ENCODE measurements around the gene KCTD1.

The KCTD1 gene

GRCh38 chr18:26548415-26549262, at the start of gene KCTD1:
KCTD1 (minus strand) TSS chr18:26548553; CDS start chr18:26548536, 17 bp downstream.
- peak; percentile 80 to 83 for DNase-seq

GRCh38 chr18:26593365-26594320, 45.3 kb upstream of the KCTD1 start:
- no peak for DNase-seq

- no peak for DNase-seq
Measured at GRCh38 chr18:26584745-26585144, 36.4 kb upstream of the KCTD1 start.

GRCh38 chr18:26579941-26580618, 31.7 kb upstream of the KCTD1 start:
- DNase-seq: no peak

GRCh38 chr18:26575865-26576217, 27.5 kb upstream of the KCTD1 start:
- DNase-seq: no peak

- DNase-seq: peak; percentile 20 to 23
Measured at GRCh38 chr18:26574958-26575864, 26.9 kb upstream of the KCTD1 start.

- no peak for DNase-seq
Measured at GRCh38 chr18:26568926-26569665, 20.7 kb upstream of the KCTD1 start.

GRCh38 chr18:26568513-26568912, 20.2 kb upstream of the KCTD1 start:
- no peak for DNase-seq

GRCh38 chr18:26566874-26567555, 18.7 kb upstream of the KCTD1 start:
- no peak for DNase-seq

- no peak for DNase-seq
Measured at GRCh38 chr18:26565514-26565913, 17.2 kb upstream of the KCTD1 start.

GRCh38 chr18:26563024-26563423, 14.7 kb upstream of the KCTD1 start:
- no peak for DNase-seq

GRCh38 chr18:26562568-26562967, 14.2 kb upstream of the KCTD1 start:
- DNase-seq: no peak

- DNase-seq: no peak
Measured at GRCh38 chr18:26561769-26562168, 13.4 kb upstream of the KCTD1 start.

- DNase-seq: no peak
Measured at GRCh38 chr18:26556573-26556972, 8.2 kb upstream of the KCTD1 start.

GRCh38 chr18:26555804-26556553, 7.6 kb upstream of the KCTD1 start:
- DNase-seq: no peak

- no peak for DNase-seq
Measured at GRCh38 chr18:26553943-26554342, 5.6 kb upstream of the KCTD1 start.

GRCh38 chr18:26551695-26552081, 3.3 kb upstream of the KCTD1 start:
- no peak for DNase-seq

- DNase-seq: peak in 1 of 2 experiments; percentile 19
Measured at GRCh38 chr18:26550998-26551694, 2.8 kb upstream of the KCTD1 start.
